Measurements from ENCODE around the gene GMIP.

GMIP gene

GRCh38 chr19:19594381-19594780, 49.1 kb downstream of the GMIP start:
- TF ChIP-seq USF1 (IDR thresholded peaks at IDR 0.05) = no peak
- no peak for TF ChIP-seq FOXM1 (IDR thresholded peaks at IDR 0.05; ENCODE audit: borderline replicate concordance, low read depth)
- TF ChIP-seq CREB1 (IDR thresholded peaks at IDR 0.05; ENCODE audit: low read depth) = no peak
- TF ChIP-seq EGR1 (IDR thresholded peaks at IDR 0.05) = no peak
- TF ChIP-seq NFIC (IDR thresholded peaks at IDR 0.05) = no peak
- TF ChIP-seq TAF1 (IDR thresholded peaks at IDR 0.05; ENCODE audit: low read depth) = no peak
- no peak for TF ChIP-seq TCF12 (IDR thresholded peaks at IDR 0.05; ENCODE audit: low read depth)
- no peak for TF ChIP-seq MAX (IDR thresholded peaks at IDR 0.05)
- no peak for TF ChIP-seq TEAD4 (IDR thresholded peaks at IDR 0.05)
- no peak for TF ChIP-seq EP300 (IDR thresholded peaks at IDR 0.05; ENCODE audit: borderline replicate concordance)
- TF ChIP-seq RAD21 (IDR thresholded peaks at IDR 0.05; ENCODE audit: low read depth) = no peak
- TF ChIP-seq REST (IDR thresholded peaks at IDR 0.05; ENCODE audit: low read depth) = no peak
- TF ChIP-seq YY1 (IDR thresholded peaks at IDR 0.05; ENCODE audit: low read depth) = no peak
- TF ChIP-seq CEBPB (IDR thresholded peaks at IDR 0.05) = no peak
- TF ChIP-seq ZBTB7A (IDR thresholded peaks at IDR 0.05; ENCODE audit: low read depth) = no peak

- no peak for TF ChIP-seq TAF1 (IDR thresholded peaks at IDR 0.05; ENCODE audit: low read depth)
- no peak for TF ChIP-seq YY1 (IDR thresholded peaks at IDR 0.05; ENCODE audit: low read depth)
- no peak for TF ChIP-seq RAD21 (IDR thresholded peaks at IDR 0.05; ENCODE audit: low read depth)
- no peak for TF ChIP-seq ZBTB7A (IDR thresholded peaks at IDR 0.05; ENCODE audit: low read depth)
- TF ChIP-seq MAX (IDR thresholded peaks at IDR 0.05) = no peak
- TF ChIP-seq CREB1 (IDR thresholded peaks at IDR 0.05; ENCODE audit: low read depth) = no peak
- TF ChIP-seq TEAD4 (IDR thresholded peaks at IDR 0.05) = no peak
- no peak for TF ChIP-seq TCF12 (IDR thresholded peaks at IDR 0.05; ENCODE audit: low read depth)
- no peak for TF ChIP-seq EGR1 (IDR thresholded peaks at IDR 0.05)
- no peak for TF ChIP-seq USF1 (IDR thresholded peaks at IDR 0.05)
- TF ChIP-seq NFIC (IDR thresholded peaks at IDR 0.05) = no peak
- TF ChIP-seq CEBPB (IDR thresholded peaks at IDR 0.05) = no peak
- no peak for TF ChIP-seq REST (IDR thresholded peaks at IDR 0.05; ENCODE audit: low read depth)
- TF ChIP-seq FOXM1 (IDR thresholded peaks at IDR 0.05; ENCODE audit: borderline replicate concordance, low read depth) = no peak
- TF ChIP-seq EP300 (IDR thresholded peaks at IDR 0.05; ENCODE audit: borderline replicate concordance) = no peak
Observed at GRCh38 chr19:19592690-19593089, 50.8 kb downstream of the GMIP start.

GRCh38 chr19:19591133-19591825, 52.2 kb downstream of the GMIP start:
- TF ChIP-seq YY1 (IDR thresholded peaks at IDR 0.05; ENCODE audit: low read depth) = no peak
- TF ChIP-seq CEBPB (IDR thresholded peaks at IDR 0.05) = peak; percentile 27; the same call in 1 of the 2 replicates

GRCh38 chr19:19588546-19588945, 54.9 kb downstream of the GMIP start:
- no peak for TF ChIP-seq NFIC (IDR thresholded peaks at IDR 0.05)
- no peak for TF ChIP-seq EP300 (IDR thresholded peaks at IDR 0.05; ENCODE audit: borderline replicate concordance)
- no peak for TF ChIP-seq TCF12 (IDR thresholded peaks at IDR 0.05; ENCODE audit: low read depth)
- TF ChIP-seq CREB1 (IDR thresholded peaks at IDR 0.05; ENCODE audit: low read depth) = no peak
- no peak for TF ChIP-seq TEAD4 (IDR thresholded peaks at IDR 0.05)
- TF ChIP-seq TAF1 (IDR thresholded peaks at IDR 0.05; ENCODE audit: low read depth) = no peak
- no peak for TF ChIP-seq CEBPB (IDR thresholded peaks at IDR 0.05)
- no peak for TF ChIP-seq ZBTB7A (IDR thresholded peaks at IDR 0.05; ENCODE audit: low read depth)
- TF ChIP-seq USF1 (IDR thresholded peaks at IDR 0.05) = no peak
- no peak for TF ChIP-seq REST (IDR thresholded peaks at IDR 0.05; ENCODE audit: low read depth)
- no peak for TF ChIP-seq FOXM1 (IDR thresholded peaks at IDR 0.05; ENCODE audit: borderline replicate concordance, low read depth)
- TF ChIP-seq YY1 (IDR thresholded peaks at IDR 0.05; ENCODE audit: low read depth) = no peak
- TF ChIP-seq MAX (IDR thresholded peaks at IDR 0.05) = no peak
- no peak for TF ChIP-seq RAD21 (IDR thresholded peaks at IDR 0.05; ENCODE audit: low read depth)

All from Ishikawa (cell line).